ENCODE measurements around the gene EEF2K. TPM values are rescaled to one million over a fixed set of nuclear protein-coding genes. Genes with fewer than 3 reads are reported as not detected.

Gene EEF2K
- total RNA-seq, 4 donors from 2014 or later: 22.2 to 223 (median 50.1) TPM

GRCh38 chr16:22318690-22319358 is 112.7 kb downstream of the EEF2K start:
- H3K36me3 ChIP-seq: peaks cover 0 to 39% (median 12%) of the 10 kb centered on the region in 4 donors
- H3K27ac ChIP-seq: no peak overlapping the region
- H3K4me3 ChIP-seq: no peak overlapping the region
- no peaks in the 10 kb centered on the region for H3K9me3 ChIP-seq
- intact Hi-C loops (cut with DNase I; ENCODE audit: low total_unique reads): no loop called here
- DNase-seq: peak; percentile 38
- TF ChIP-seq CTCF (IDR thresholded peaks at IDR 0.05) (peak; percentile 54 to 64 (median 59)), POLR2A (IDR thresholded peaks at IDR 0.05) (no peak)
- in situ Hi-C loops (cut with MboI; ENCODE audit: low pct_ligation_motif_present in 1 of 4, low pct_unique_long_range_greater_than_20kb in 1 of 4, low sequenced_read_pairs in 3 of 4): loop anchor here in 2 of 4 donors (25.0 kb wide), 2 partner anchors 93 to 1132 kb away; no protein-coding TSS in a partner anchor
- peaks cover 0 to 3% (median 0%) of the 10 kb centered on the region in 4 donors for H3K4me1 ChIP-seq
- 76 to 82% methylated on average over 12 to 18 of the region's 18 CpGs for WGBS, 2 donors (ENCODE audit: low coverage in 1 of 2)
- H3K27me3 ChIP-seq: no peaks in the 10 kb centered on the region

- Histone ChIP-seq H3K4me3 (no peak overlapping the region), H3K36me3 (peaks cover 0 to 37% (median 12%) of the 10 kb centered on the region in 4 donors), H3K27me3 (no peaks in the 10 kb centered on the region), H3K27ac (no peak overlapping the region), H3K9me3 (no peaks in the 10 kb centered on the region), H3K4me1 (peaks cover 0 to 3% (median 0%) of the 10 kb centered on the region in 4 donors)
- in situ Hi-C loops (cut with MboI; ENCODE audit: low pct_ligation_motif_present in 1 of 4, low pct_unique_long_range_greater_than_20kb in 1 of 4, low sequenced_read_pairs in 3 of 4): loop anchor here in 3 of 4 donors (10.0 to 25.0 kb wide), 3 partner anchors 92 to 1133 kb away; no protein-coding TSS in a partner anchor
- intact Hi-C loops (cut with DNase I; ENCODE audit: low total_unique reads): no loop called here
- WGBS, 2 donors (ENCODE audit: low coverage in 1 of 2): 82% methylated on average over 6 to 13 of the region's 13 CpGs
- TF ChIP-seq POLR2AphosphoS5 (IDR thresholded peaks at IDR 0.05) (no peak), CTCF (IDR thresholded peaks at IDR 0.05) (no peak), POLR2A (IDR thresholded peaks at IDR 0.05) (no peak), EP300 (IDR thresholded peaks at IDR 0.05; ENCODE audit: low read depth) (no peak)
- DNase-seq: no peak
Measured at GRCh38 chr16:22320572-22321339, 114.7 kb downstream of the EEF2K start.

GRCh38 chr16:22321340-22322001 is 115.4 kb downstream of the EEF2K start:
- H3K27me3 ChIP-seq: no peaks in the 10 kb centered on the region
- peak; percentile 76 for DNase-seq
- H3K4me1 ChIP-seq: peaks cover 0 to 3% (median 0%) of the 10 kb centered on the region in 4 donors
- H3K36me3 ChIP-seq: peaks cover 0 to 38% (median 13%) of the 10 kb centered on the region in 4 donors
- WGBS, 2 donors (ENCODE audit: low coverage in 1 of 2): 30 to 49% methylated on average over 2 to 16 of the region's 16 CpGs
- in situ Hi-C loops (cut with MboI; ENCODE audit: low pct_ligation_motif_present in 1 of 4, low pct_unique_long_range_greater_than_20kb in 1 of 4, low sequenced_read_pairs in 3 of 4): loop anchor here in 3 of 4 donors (10.0 to 25.0 kb wide), 3 partner anchors 91 to 1134 kb away; no protein-coding TSS in a partner anchor
- H3K27ac ChIP-seq: no peak overlapping the region
- H3K9me3 ChIP-seq: no peaks in the 10 kb centered on the region
- no peak overlapping the region for H3K4me3 ChIP-seq
- peak; percentile 90 to 95 (median 92) for TF ChIP-seq CTCF (IDR thresholded peaks at IDR 0.05)
- TF ChIP-seq EP300 (IDR thresholded peaks at IDR 0.05; ENCODE audit: low read depth): no peak
- intact Hi-C loops (cut with DNase I; ENCODE audit: low total_unique reads): no loop called here

GRCh38 chr16:22322021-22322471 is 116.0 kb downstream of the EEF2K start:
- Histone ChIP-seq H3K36me3 (peaks cover 0 to 39% (median 16%) of the 10 kb centered on the region in 4 donors), H3K4me3 (no peak overlapping the region), H3K4me1 (peaks cover 0 to 3% (median 0%) of the 10 kb centered on the region in 4 donors), H3K9me3 (no peaks in the 10 kb centered on the region), H3K27me3 (no peaks in the 10 kb centered on the region), H3K27ac (no peak overlapping the region)
- in situ Hi-C loops (cut with MboI; ENCODE audit: low pct_ligation_motif_present in 1 of 4, low pct_unique_long_range_greater_than_20kb in 1 of 4, low sequenced_read_pairs in 3 of 4) (loop anchor here in 3 of 4 donors (10.0 to 25.0 kb wide), 3 partner anchors 90 to 1135 kb away; no protein-coding TSS in a partner anchor), intact Hi-C loops (cut with DNase I; ENCODE audit: low total_unique reads) (no loop called here)
- TF ChIP-seq EP300 (IDR thresholded peaks at IDR 0.05; ENCODE audit: low read depth) (no peak), POLR2A (IDR thresholded peaks at IDR 0.05) (no peak), POLR2AphosphoS5 (IDR thresholded peaks at IDR 0.05) (no peak), CTCF (IDR thresholded peaks at IDR 0.05) (no peak)
- WGBS, 2 donors (ENCODE audit: low coverage in 1 of 2): 98% methylated on average over 11 of the region's 11 CpGs; no CpG with 5 or more reads in 1 of the 2 donors
- DNase-seq: no peak
